GM19239 (cell line): ENCODE data around the gene ADAMTS14.
"Not testable (repeated sequence)": the region's sequence is repeated elsewhere in the genome, so short reads cannot be mapped to it uniquely, and the experiment has no call there.

Experiments
- DNase-seq: peaks from one replicate; pipeline ENCODE4 v3.0.0; 2011; ENCODE audit warnings: low spot score; ENCODE audit not compliant: insufficient read length
- FAIRE-seq: peaks from 2 replicates; lab custom pipeline; 2011; peaks lifted over from hg19 to GRCh38; lab: Jason Lieb, UNC

ADAMTS14 gene

GRCh38 chr10:70761727-70762350 is 89.5 kb downstream of the ADAMTS14 start:
- FAIRE-seq (no peak), DNase-seq (no peak)

- FAIRE-seq (no peak), DNase-seq (no peak)
These were observed 90.3 kb downstream of the ADAMTS14 start for GRCh38 chr10:70762441-70763175.

GRCh38 chr10:70763567-70763966 is 91.3 kb downstream of the ADAMTS14 start:
- DNase-seq = no peak
- FAIRE-seq = no peak

- DNase-seq (no peak), FAIRE-seq (no peak)
These were observed 93.7 kb downstream of the ADAMTS14 start for GRCh38 chr10:70765794-70766594.

GRCh38 chr10:70768026-70768685 is 95.8 kb downstream of the ADAMTS14 start:
- not testable (repeated sequence) for FAIRE-seq

DNA sequence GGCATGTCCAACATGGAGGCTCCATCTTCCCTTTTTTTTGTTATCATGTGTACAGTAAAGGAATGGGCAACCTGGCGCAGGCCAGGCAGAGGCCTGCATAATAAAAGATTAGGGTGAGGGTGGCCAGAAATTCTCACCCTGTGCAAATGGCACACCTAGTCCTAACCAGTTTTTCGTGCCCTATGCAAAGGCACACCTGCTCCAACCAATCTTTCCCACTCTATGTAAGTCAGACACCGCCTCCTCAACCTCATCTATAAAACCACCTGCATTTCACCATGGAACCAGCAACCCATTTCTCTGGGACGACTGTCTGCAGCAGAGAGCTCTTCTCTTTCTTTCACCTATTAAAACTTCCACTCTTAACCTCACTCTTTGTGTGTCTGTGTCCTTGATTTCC is 96.8 kb downstream of the ADAMTS14 start:
- DNase-seq (no peak), FAIRE-seq (no peak)

More at GRCh38 chr10:70768026-70768685, 95.8 kb downstream of the ADAMTS14 start:
- DNase-seq = not testable (repeated sequence)

- FAIRE-seq = no peak
- no peak for DNase-seq
These were observed 97.7 kb downstream of the ADAMTS14 start for GRCh38 chr10:70770001-70770400.

GRCh38 chr10:70770516-70770915 is 98.2 kb downstream of the ADAMTS14 start:
- DNase-seq, FAIRE-seq: not testable (repeated sequence)

DNA sequence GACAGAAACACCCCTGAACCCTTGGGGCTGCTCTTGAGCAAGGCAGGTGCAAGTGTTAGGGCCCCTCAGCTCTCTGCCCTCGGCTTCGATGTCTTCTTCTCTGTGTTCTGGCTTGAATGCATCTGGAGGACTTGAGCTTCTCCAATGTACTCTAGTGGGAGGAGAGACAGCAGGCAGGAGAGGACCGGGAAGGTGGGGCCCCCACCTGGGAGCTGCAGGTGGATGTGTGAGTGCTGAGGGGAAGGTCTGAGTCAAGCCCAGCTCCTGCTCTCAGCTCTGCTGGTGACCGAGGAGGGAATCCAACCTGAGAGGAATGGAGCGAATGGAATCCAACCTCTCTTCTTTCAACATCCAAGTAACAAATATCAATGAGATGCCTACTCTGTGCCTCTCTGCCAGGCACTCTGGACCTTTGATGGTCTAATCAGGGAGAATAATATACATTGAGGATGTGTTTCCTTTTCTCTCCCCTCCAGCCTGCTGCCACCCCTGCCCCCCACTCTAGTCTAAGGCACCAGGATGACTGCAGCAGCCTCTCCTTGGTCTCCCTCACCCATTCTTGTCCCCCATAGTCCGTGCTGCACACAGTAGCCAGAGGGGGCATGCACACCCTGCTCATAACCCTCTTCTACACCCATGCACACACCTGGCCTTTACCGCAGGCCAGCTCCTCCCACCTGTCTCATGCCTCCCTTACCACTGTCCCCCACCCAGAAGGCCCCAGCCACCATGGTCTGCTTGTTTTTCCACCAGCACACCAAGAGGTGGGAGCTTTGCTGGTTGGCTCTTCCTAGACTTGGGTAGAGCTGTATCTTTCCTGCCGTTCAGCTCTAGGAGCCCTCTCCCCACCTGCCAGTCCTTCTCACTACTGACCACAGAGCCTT is 99.2 kb downstream of the ADAMTS14 start:
- FAIRE-seq (no peak), DNase-seq (no peak)

GRCh38 chr10:70772627-70773026 is 100.3 kb downstream of the ADAMTS14 start:
- DNase-seq (no peak), FAIRE-seq (no peak)

DNA sequence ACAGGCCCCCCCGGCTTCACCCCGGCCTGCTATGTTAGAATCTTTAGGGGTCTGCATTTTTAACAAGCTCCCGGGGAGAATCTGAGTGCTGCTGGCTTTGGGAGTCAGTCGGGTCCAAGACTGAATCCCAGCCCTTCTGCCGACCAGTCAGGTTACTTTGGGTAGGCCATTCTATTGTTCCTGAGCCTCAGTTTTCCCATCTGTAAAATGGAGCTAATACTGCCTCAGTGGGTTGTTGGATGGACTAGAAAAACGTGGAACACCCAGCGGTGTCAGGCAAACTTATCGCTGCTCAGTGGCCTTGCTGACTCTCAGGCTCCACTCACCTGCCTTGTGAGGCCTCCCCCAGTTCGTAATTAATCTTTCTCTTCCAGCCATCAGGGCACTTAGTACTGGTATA is 101.2 kb downstream of the ADAMTS14 start:
- no peak for FAIRE-seq

DNA sequence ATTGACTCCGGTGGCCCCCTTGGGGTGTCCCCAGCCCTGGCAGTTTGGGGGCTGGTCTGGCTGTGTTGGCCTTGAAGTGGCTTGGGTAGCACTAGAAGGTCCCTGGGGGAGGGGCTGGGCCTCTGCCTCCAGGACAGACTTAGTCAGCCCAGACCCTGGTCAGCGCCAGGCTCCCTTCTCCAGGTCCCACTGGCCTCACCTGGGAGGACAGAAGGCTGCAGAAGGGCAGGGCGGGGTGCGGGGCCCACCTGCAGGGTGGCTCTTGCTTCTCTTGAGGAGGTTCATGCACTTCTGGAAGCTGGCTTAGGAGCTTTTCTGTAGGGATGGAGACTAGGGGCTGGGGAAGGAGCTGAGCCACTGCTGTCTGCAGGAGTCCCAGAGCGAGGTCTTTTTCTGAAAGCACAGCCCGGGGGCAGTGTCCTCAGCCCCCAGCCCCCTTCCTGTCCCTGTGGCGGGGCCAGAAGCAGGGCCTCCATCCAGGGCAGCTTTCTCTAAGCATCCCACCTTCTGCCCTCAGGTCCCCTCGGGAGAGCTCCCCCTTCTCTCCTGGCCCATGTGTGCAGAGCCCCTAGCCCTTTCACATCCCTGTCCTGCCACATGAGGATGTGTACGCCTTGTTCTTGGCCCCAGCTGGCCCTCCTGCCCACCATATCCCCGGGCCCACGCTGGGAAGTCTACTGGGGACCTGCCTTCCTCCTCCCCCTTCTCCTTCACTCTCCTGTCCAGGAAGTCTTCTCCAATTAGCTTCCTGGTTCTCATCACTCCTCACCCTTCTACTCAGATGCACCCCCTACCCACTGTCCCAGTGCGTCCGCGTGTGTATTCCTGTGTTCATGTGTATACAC is 101.9 kb downstream of the ADAMTS14 start:
- FAIRE-seq = no peak

More for the DNA sequence above, 101.2 kb downstream of the ADAMTS14 start:
- DNase-seq = no peak

GRCh38 chr10:70774810-70775678 is 102.7 kb downstream of the ADAMTS14 start:
- FAIRE-seq (no peak), DNase-seq (no peak)

More for the DNA sequence above, 101.9 kb downstream of the ADAMTS14 start:
- DNase-seq = no peak

DNA sequence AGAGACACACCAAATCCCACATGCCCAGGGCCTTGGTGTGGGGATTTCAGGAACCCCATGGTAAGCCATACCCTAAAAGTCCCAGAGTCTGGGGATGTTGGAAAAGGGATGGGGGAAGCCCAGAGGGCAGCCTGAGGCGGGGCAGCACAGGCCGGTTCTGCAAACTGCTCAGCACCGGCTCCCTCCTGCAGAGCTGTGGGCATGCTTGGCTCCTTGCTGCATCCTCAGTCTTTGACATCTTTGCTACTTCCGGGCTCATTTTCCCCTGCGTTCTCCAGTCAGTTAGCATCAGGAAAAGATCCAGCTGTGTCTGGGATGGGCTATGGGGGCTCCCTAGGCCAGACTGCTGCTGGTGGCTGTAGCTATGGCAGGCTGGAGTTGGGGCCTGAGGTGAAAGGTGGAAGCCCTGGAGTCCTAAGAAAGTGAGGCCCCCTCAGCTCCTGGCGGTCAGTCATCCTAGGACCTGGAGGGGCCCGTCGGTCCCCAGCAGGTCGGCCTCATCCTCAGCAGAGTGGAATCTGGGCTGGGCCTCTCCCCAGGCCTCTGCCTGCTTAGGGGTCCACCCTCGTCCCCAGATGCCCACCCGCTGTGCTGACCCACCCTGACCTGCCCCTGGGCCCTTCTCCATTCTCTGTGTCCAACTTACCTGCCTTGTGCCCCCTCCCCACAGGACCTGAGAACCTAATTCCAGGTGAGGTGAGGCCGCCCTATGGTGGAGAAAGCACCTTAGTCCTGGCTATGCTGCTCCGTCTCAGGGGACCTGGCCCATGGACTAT is 103.6 kb downstream of the ADAMTS14 start:
- DNase-seq (no peak), FAIRE-seq (no peak)

GRCh38 chr10:70776455-70777005 is 104.2 kb downstream of the ADAMTS14 start:
- DNase-seq = no peak
- no peak for FAIRE-seq

GRCh38 chr10:70777063-70777875 is 105.0 kb downstream of the ADAMTS14 start:
- DNase-seq (no peak), FAIRE-seq (no peak)
